CD4-positive, alpha-beta T cell treated with Interleukin-15 for 1 hour (primary cell): ENCODE results near the gene CLDN22.

Experiments
- DNase-seq: peaks from one replicate; pipeline ENCODE4 v3.0.0-alpha.2; 2020

CLDN22 gene

DNA sequence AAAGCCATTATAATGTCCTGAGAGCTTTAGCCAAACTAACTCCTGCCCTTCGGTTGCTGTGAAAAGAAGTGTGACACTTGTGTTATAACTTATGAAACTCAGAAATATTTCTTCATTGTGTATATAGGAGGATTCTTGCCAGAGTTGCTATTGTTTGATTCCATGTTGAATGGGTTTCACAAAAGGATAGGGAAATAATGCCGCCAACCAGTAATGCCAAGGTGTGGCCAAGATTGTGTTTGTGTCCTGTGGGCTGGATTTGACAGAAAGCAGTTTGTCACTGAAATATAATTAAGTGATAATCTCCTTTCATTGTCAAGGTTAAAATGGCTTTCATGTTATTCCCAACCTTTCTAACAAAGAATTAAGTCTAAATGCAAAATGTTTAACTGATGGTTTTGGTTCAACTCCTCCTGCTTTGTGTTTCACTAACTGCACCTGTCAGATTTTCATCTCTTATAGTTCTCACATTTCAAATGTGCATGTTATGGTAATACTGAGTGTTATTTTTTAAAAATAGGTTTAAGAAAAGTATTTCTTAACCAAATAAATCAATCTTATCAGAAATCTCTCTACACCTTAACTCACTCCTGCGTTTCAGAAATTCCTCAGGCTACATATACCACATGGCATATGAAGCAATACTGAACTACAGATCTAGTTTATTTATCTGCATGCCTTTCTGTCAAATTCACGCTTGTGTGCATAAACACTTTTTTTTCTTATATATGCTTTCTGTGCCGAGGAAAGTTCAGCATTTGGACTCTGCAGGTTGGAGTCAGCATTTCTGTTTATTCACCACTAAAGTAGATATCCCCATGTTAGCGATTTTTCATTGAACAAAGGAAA lies at the start of gene CLDN22:
Gene CLDN22 (minus strand): TSS at position 66 of the 849 bp plus-strand sequence. CDS start 58 bp downstream, at position 8.
- DNase-seq, result no peak

DNA sequence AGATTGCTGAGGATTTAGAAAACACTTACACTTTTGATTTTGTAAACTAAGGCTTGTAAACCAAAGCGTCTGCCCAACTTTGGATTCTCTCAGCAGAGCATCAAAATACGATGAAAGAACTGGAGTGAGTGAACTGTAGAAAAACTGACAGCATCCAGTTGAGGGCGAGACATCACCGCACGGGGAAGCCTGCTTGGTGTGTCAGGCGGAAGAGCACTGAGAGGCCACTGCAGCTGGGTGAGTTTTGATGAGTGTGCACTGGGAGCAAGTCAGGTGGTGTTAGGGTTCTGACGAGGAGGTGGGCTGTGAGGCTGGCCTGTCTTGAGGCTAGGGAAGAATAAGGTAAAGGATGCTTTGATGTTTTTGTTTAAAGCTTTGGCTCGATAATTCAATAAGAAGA lies 49.0 kb upstream of the CLDN22 start:
- no peak for DNase-seq

DNA sequence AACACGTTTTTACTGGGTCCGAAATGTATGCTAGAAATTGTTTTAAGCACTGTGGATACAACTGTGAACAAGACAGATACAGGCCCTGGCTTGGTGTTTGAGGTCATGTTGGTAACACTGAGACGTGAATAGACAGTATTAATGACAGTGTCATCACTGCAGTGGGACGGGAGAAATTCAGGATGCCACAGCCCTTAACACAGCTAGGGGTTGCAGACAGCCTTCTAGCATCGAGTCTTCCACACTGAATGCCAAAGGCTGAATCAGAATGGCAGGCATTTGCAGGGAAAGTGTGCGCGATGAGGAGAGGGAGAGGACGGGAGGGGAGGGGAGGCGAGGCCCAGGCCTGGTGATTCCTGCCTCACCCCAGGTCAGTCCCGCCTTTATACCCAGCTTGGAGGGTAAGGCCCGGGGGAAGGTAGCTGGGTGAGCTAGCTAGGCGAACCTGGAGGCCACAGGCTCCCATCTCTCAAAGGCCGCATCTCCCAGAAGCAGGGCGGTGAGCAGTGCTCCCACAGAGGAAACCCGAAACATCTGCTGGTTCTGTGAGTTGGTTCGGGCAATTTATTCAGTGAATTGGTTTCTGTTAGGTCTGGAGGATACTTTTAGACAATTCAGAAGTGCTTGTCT lies 46.2 kb upstream of the CLDN22 start:
- no peak for DNase-seq

DNA sequence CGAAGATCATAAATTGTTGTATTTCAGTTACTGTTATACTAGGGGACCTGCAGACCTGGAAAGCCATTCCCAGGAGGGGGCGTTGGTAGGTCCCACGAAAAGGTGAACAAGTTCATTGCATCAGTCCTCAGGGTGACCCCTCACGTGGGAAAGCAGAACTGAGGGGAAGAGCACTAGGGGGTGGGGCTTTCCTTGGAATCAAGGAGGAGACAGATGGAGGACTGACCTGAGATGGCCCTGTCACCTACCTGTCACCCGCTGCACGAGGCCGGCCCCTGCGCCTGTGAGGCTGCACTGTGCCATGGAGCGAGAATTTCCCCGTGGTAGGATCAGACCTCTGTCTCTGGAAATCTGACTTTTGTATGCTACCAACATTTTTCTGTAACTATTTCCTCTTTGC lies 43.9 kb upstream of the CLDN22 start:
- no peak for DNase-seq

DNA sequence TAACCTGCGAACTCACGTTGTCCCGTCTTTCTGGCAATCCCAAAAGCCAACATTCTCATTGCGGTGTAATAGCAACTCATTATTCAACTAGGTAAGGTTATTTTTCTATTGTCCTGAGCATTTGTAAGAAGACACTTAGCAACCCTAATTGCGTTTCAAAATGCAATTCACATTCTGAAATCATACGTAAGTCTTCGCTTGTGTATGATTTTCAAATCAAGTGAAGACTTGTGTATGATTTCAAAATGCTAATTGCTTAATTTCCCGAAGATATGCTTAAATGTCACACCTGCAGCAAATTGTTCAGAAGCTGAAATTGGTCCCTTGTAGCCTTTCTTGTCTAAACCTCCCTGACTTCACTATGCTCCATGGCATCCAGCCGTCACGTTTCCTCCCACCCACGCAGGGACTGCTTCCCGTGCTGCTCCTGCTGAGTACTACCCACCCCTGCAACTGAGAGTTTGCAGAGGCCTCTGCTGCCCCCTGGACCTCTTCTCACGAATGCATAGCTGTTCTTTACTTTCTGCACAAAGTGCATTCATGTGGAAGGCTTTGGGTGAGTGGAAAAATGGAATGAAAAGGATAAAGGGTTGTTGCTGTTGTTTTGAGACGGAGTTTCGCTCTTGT lies 43.0 kb upstream of the CLDN22 start:
- DNase-seq, result no peak

DNA sequence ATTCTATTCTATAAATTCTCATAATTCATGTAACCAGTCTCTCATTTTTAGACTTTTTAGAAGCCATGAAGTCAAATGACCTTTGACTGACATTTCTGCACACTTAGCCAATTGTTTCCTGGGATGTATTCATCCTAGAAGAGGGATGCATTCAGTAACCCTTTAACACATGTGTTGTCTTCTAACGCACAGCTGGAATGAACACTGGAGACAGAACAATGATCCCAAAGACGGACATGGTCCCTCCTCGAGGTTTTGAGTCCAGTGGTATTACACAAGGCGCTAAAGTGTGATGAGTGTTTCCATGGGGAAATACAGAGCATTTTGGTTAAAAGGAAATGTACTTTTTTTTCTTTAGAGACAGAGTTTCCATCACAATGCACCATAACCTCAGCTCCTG lies 42.0 kb upstream of the CLDN22 start:
- no peak for DNase-seq

DNA sequence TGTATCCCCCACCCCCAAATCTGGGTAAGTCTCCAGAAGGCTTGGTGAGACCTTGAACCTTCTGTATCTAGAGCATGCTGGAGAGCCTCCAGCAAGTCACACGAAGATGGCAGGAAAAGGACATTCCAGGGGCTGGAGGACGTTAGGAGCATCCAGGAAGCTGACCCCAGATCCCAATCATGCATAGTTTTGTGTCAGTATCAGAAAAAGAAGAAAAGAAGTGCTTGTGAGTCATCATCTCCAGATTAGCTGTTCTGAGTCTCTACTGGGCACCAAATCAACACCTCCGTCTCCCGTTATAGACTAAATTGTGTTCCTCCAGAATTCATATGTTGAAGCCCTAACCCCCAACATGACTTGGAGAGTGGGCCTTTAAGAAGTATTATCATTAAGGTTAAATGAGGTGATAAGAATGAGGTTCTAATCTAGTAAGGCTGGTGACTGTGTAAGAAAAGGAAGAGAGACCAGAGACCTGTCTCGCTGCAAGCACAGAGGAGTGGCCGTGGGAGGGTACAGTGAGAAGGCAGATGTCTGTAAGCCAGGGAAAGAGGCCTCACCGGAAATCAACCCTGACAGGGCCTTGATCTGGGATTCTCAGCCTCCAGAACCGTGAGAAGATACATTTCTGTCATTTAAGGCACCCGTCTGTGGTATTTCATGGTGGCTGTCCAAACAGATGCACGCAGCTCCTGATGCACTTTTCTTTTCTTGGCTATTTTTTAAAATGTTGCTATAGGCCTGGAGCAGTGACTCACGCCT lies 40.3 kb upstream of the CLDN22 start:
- DNase-seq, result no peak

DNA sequence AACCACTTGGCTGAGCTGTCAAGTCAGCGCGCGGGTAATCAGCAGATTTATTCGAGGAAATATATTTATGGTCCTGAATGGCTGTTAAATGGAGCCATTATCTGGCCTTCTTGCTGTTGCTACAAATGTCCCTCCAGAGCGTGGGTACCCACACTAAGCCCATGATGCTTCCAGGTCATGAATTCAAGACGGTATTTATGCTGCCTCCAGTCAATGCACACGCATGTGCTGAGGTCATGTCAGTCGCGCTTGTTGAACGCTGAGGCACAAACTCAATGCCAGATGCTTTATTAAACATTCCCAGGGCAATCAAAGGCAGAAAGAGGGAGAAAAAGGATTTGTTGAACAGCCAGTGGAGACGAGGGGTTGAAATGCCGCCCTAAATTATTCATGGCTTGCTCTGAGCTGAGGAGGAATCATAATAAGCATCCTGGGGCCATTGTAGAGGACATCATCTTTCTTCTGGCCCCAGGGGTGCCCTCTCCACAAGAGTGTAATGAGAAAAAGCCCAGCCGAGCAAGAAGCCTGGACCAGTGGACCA lies 38.2 kb upstream of the CLDN22 start:
- no peak for DNase-seq

DNA sequence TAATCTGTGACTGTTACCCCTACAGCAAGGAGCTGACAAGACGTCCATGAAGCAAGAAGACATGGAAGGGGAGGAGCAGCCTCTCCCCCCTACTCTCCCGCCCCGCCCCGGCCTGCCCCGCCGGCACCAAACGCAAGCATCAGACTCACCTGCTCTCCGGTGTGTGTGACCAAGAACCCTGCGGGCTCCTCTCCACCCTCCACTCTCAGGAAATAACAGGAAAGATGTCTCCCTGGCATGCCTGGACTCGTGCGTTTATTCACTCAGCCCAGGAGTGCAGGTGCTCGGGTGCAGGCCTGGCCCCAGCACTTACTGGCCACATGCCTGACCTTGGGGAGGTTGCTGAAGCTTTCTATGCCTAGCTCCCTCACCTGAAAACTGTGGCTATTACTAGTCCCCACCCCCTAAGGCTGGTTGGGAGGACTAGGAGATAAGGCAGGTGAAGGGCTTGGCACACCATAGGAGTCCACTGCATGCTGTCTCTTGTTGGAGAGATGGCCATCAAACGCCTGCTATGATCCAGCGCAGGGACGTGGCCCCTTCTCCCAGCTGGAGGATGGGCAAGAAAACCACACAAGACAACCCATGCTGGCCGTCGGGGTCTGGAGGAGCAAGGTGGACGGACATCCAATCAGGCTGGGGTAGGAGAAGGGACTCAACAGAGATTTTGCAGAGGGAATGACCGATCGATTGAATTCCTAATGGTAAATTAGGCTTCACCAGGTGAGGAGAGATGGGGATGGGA lies 37.0 kb upstream of the CLDN22 start:
- DNase-seq, result no peak

DNA sequence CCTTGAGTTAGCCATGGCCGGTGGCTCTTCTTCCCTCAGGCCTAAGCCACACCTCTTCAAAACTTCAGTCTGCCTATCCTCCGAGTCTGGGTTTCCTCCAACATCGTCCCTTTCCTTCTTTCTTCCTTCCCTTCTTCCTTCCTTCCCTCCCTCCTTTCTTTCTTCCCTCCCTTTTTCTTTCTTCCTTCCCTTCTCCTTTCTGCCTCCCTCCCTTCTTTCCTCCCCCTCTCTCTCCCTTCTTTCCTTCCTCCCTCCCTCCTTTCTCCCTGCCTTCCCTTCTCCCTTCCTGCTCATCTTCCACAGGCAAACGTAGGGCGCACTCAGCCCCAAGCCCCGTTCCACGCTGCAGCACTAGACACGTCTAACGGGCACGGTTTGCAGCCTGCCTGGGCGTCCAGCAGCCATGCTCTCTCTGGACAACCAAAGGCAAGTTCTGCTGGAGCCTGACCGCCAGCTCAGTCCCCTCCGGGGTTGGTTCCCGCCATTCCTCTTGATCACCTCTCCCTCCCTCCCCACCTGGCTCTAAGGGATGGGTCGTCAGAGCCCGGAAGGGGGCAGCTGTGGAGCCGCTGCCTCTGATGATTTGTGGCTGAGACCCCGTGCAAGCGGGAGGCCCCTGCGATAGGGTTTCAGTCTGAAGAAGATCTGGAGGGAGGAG lies 36.2 kb upstream of the CLDN22 start:
- DNase-seq, result no peak

DNA sequence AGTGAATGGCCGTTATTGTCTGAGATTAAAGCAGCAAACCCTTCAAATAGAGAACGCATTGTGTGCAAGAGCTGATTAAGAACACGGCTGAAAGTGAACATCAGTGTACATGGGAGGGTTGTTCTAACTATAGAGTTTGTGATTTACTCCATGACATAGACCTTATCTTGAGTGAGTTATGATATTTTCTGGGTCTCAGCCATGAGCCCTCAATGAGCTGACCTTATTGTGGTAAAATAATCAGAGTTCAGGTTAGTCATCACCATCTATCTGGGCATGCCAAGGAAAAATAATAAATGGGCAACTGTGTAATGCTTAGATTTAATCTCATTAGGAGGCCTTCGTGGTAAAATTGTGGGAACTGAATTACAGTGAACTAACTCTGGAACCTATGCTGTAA lies 35.3 kb upstream of the CLDN22 start:
- no peak for DNase-seq

DNA sequence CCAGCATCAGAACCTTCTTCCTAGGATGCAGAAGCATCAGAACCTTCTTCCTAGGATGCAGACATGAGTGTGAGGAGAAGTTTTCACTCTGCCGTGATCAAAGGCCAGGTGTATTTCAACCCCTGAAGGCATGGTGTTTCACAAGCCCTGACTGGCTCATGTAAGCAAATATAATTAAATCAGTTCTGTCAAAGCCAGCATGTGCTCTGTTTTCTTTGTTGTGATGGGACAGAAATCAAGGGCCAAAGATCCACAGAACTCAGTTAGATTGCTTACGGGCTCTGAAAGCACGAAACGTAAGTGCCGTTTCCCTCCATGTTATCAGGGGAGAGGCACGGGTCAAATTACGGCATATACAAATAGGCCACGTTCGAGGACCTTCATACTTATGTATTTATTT lies 34.1 kb upstream of the CLDN22 start:
- DNase-seq, result no peak

DNA sequence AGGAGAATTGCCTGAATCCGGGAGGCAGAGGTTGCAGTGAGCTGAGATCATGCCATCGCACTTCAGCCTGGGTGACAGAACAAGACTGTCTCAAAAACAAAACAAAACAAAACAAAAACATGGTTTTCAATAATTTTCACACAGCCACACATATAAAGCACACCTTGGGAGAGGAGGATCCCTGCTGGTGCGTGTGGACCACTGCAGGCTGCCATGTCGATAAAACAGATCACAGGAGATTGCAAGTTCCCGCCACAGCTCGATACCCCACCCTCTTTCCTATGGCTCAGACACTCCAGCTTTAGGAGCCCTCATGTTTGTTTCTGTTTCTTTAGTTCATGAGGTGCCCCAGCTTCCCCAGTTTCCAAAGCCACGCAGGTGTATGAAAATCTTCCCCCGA lies 33.5 kb upstream of the CLDN22 start:
- no peak for DNase-seq

DNA sequence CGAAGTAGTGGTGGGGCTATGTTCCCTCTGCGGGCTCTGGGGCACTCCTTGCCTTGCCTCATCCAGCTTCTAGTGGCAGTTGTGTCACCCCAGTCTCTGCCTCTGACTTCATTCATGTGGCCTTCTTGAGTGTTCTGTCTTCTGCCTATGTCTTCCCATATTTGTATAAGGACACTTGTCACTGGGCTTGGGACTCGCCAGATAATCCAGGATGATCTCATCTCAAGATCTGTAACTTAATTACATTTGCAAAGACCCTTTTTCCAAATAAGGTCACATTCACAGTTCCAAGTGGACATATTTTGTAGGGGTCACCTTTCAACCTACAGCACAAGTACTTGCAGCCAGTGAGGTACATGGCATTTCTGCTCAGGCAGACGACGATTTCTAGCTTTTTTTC lies 32.5 kb upstream of the CLDN22 start:
- DNase-seq, result no peak

DNA sequence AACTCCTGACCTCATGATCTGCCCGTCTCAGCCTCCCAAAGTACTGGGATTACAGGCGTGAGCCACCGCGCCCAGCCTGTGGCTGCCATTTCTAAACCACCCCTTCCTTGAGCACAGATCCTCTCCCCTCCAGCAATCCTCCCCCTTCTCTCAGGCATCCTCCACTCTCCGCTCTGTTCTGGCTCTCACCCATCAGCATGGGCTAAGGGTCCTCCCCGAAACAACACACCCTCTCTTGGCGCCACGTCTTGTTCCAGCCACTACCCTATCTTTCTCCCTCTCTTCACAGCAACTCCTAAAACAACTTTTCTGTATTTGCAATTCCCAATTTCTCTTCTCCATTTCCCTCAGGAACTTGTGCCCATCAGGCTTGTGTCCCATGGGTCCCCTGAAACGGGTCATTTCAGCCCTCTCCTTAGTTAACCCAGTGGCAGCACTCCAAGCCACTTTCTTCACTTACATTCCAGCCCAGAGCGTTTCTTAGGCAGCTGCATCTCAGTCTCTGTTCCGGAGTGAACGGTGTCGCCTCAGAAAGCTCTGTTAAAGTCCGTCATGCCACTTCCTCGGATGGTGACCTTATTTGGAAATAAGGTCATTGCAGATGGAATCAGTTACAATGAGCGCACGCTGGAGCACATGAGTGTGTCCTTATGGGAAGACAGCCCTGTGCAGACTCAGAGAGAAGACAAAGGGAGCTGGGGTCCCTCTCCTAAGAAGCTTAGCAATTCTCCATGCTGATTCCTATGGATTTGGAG lies 30.4 kb upstream of the CLDN22 start:
- DNase-seq, result no peak

DNA sequence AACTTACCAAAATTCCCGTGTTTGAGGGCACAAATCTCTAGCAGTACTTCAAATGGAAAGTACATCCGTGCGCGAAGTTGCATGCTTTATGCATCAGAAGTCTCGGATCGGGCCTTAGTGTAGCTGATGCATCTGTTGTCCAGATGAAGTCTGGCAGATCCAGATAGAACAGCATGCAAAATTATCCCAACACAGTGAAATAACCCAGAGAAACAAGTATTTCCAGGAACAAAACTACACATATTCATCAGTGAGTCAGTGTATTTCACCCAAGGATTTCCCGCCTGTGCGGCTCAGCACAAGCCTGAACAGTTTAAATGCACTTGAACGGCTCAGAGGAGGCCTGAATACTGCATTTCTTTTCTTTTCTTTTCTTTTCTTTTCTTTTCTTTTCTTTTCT lies 29.6 kb upstream of the CLDN22 start:
- no peak for DNase-seq

DNA sequence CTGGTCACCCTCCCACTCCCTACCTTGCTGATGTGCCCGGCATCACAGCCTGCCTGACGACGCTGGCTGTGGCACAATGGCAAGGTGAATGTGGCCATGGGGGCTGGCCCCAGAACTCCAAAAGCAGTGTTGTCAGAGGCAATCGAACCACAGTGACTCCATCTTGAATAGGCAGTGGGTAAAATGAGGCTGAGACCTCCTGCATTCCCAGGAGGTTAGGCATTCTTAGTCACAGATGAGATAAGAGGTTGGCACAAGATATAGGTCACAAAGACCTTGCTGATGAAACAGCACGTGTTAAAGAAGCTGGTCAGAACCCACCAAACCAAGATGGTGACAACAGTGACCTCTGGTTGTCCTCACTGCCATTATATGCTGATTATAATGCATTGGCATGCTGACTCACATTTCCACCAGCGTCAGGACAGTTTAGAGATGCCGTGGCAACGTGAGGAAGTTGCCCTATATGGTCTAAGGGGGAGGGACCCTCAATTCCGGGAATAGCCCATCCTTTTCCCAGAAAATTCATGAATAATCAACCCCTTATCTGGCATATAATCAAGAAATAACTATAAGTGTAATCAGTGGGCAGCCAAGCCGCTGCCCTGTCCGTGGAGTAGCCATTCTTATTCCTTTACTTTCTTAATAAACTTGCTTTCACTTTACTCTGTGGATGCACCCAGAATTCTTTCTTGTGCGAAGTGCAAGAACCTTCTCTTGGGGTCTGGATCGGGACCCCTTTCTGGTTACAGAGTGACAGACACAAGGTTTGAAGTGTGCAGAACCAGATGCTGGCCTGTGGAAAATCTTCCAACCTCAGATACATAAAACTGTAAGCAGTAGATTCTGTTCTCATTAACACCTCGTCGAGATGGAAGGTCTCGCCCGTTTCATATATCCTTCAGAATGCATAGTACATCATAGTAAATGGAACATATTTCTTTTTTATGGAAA lies 28.9 kb upstream of the CLDN22 start:
- no peak for DNase-seq

DNA sequence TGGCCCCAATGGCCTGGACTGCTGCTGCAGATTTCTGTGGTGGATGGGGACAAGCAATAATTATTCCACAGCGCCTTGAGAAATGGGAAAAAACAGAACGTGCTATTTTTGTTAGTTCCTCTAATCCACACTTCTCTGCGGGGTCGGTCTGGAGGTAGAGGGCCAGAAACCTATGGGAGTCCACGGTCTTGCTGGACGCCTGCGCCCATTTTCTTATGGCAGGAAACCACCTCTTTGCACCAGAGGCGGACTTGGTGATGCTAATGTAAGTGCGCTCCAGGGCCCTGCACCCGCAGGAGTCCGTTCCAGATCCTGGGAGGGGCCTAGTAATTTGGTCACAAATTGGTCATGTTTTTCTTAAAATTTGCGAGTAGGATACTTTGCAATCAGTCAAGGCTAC lies 28.1 kb upstream of the CLDN22 start:
- no peak for DNase-seq

DNA sequence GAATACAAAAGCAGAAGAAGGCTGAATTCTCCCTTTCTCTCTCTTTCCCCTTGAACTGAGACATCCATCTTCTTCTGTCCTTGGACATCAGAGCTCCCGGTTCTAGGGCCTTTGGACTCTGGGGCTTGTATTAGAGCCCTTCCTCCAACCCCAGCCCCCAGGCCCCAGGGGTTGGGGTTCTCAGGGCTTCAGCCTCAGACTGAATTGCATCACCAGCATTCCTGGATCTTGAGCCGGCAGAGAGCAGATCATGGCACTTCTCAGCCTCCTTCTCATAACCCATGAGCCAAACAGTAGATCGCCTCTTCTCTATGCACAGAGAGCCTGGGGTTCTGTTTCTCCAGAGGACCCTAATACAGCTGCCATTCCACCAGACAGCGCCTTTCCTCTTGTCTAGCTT lies 27.5 kb upstream of the CLDN22 start:
- no peak for DNase-seq

DNA sequence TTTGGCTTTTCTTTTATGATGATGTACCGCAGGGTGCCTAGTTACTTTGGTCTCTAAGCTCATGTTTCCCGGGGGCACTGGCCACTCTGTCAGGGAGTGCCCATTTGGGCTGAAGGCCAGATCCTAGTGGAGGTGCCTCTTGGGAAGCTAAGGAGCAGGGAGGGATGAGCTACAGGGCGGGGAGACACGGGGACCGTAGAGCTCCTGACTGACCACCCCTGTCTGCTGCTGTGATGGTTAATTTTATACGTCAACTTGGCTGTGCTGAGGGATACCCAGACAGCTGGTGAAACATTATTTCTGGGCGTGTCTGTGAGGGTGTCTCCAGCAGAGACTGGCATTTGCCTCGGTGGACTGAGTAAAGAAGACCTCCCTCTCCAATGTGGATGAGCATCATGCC lies 27.1 kb upstream of the CLDN22 start:
- no peak for DNase-seq
